CD14-positive monocyte (primary cell): Measurements from ENCODE around the gene USP49. TPM values are rescaled to one million over a fixed set of nuclear protein-coding genes. Genes with fewer than 3 reads are reported as not detected.
A peak's percentile ranks its signal among the peaks of the same experiment; 100 is the strongest.

ENCODE experiments used
- DNase-seq, 3 donors: peaks; one replicate each; pipeline ENCODE4 v3.0.0-alpha.2; 2011 to 2022
- H2AFZ ChIP-seq: 2 replicates; pipeline ENCODE4 v1.6.0; 2012; ENCODE audit warnings: mild to moderate bottlenecking, low read depth, low read length, inconsistent platforms; ENCODE audit not compliant: insufficient read depth, poor library complexity, severe bottlenecking
- H3K27ac ChIP-seq, 2 donors: 1 replicate in 1 of 2; 2 replicates in 1 of 2; pipeline ENCODE4 v1.5.1; 2012 to 2013; ENCODE audit warnings: low read length in 2 of 2, control low read depth in 1 of 2, inconsistent platforms in 1 of 2, low read depth in 1 of 2, mild to moderate bottlenecking in 1 of 2
- H3K27me3 ChIP-seq, 2 donors: one replicate each; pipeline versions ENCODE4 v1.6.0 to v1.6.1; 2011 to 2013; ENCODE audit warnings: low read length in 2 of 2; ENCODE audit not compliant: control insufficient read depth in 2 of 2, insufficient read depth in 2 of 2
- H3K36me3 ChIP-seq, 2 donors: replicated peaks in 1 of 2; 1 replicate in 1 of 2; 2 replicates in 1 of 2; pipeline versions ENCODE4 v1.5.1 to v1.6.1; 2012 to 2013; ENCODE audit warnings: low read length in 2 of 2, control low read depth in 1 of 2, inconsistent platforms in 1 of 2, mild to moderate bottlenecking in 1 of 2; ENCODE audit not compliant: insufficient read depth in 2 of 2, control insufficient read depth in 1 of 2
- H3K4me1 ChIP-seq, 2 donors: 1 replicate in 1 of 2; 2 replicates in 1 of 2; pipeline versions ENCODE4 v1.5.1 to v1.6.1; 2012 to 2013; ENCODE audit warnings: low read length in 2 of 2, control low read depth in 1 of 2, inconsistent platforms in 1 of 2, mild to moderate bottlenecking in 1 of 2, moderate library complexity in 1 of 2; ENCODE audit not compliant: insufficient read depth in 2 of 2, control insufficient read depth in 1 of 2
- H3K4me2 ChIP-seq: replicated peaks from 2 replicates; pipeline ENCODE3; 2012; ENCODE audit warnings: low read length, moderate library complexity, mild to moderate bottlenecking; ENCODE audit not compliant: poor library complexity, severe bottlenecking; ENCODE audit errors: extremely low read depth
- H3K4me3 ChIP-seq, 3 experiments: fragments of 200-600 bp in 1 of 3; sonication (generic) in 1 of 3; replicated peaks in 1 of 3; 1 replicate in 2 of 3; 2 replicates in 1 of 3; pipeline ENCODE4 v1.5.1; 2011 to 2013; ENCODE audit warnings: low read length in 3 of 3, mild to moderate bottlenecking in 3 of 3, control low read depth in 2 of 3, low read depth in 2 of 3, inconsistent platforms in 1 of 3, moderate library complexity in 1 of 3
- H3K79me2 ChIP-seq: 2 replicates; pipeline ENCODE4 v1.6.0; 2012; ENCODE audit warnings: mild to moderate bottlenecking, control low read depth, inconsistent platforms, low read length, moderate library complexity; ENCODE audit not compliant: insufficient read depth
- H3K9ac ChIP-seq: 2 replicates; pipeline ENCODE4 v1.6.0; 2017; ENCODE audit warnings: low read length, mild to moderate bottlenecking; ENCODE audit not compliant: insufficient read depth, poor library complexity, severe bottlenecking
- H3K9me3 ChIP-seq, 2 donors: replicated peaks in 1 of 2; 1 replicate in 1 of 2; 2 replicates in 1 of 2; pipeline versions ENCODE4 v1.5.1 to v1.6.1; 2012 to 2013; ENCODE audit warnings: low read length in 2 of 2, control low read depth in 1 of 2; ENCODE audit not compliant: control insufficient read depth in 1 of 2, insufficient read depth in 1 of 2
- H4K20me1 ChIP-seq: 2 replicates; pipeline ENCODE4 v1.6.0; 2012; ENCODE audit warnings: mild to moderate bottlenecking, low read length, control low read depth, moderate library complexity; ENCODE audit not compliant: insufficient read depth
- H3K27ac Mint-ChIP-seq, 7 donors: one replicate each; pipeline ENCODE4 v1.8.0; 2020; ENCODE audit warnings: mild to moderate bottlenecking in 7 of 7, mixed read lengths in 7 of 7, moderate library complexity in 6 of 7, inconsistent platforms in 2 of 7
- H3K27me3 Mint-ChIP-seq, 3 donors: one replicate each; pipeline ENCODE4 v1.8.0; 2021 to 2022; ENCODE audit warnings: low read depth in 3 of 3, mild to moderate bottlenecking in 3 of 3, mixed read lengths in 3 of 3, moderate library complexity in 3 of 3, inconsistent platforms in 1 of 3
- H3K36me3 Mint-ChIP-seq, 2 donors: one replicate each; pipeline ENCODE4 v1.8.0; 2020; ENCODE audit warnings: mixed read lengths in 2 of 2, inconsistent platforms in 1 of 2, mild to moderate bottlenecking in 1 of 2
- H3K4me1 Mint-ChIP-seq: one replicate; pipeline ENCODE4 v1.8.0; 2020; ENCODE audit warnings: mild to moderate bottlenecking, mixed read lengths
- H3K4me3 Mint-ChIP-seq, 2 donors: one replicate each; pipeline ENCODE4 v1.8.0; 2020; ENCODE audit warnings: mild to moderate bottlenecking in 2 of 2, mixed read lengths in 2 of 2, moderate library complexity in 1 of 2
- H3K9me3 Mint-ChIP-seq, 7 donors: one replicate each; pipeline ENCODE4 v1.8.0; 2020 to 2022; ENCODE audit warnings: mixed read lengths in 7 of 7, mild to moderate bottlenecking in 6 of 7, moderate library complexity in 6 of 7, inconsistent platforms in 2 of 7
- WGBS: methylation state at CpG from one replicate; pipeline ENCODE4 v1.1.5; 2013; ENCODE audit warnings: missing lambda C conversion rate; ENCODE audit not compliant: insufficient coverage; 5-methylcytosine and 5-hydroxymethylcytosine counted together
- intact Hi-C, 2 donors: fragments of 100-400 bp; cut with micrococcal nuclease; formaldehyde crosslinking; loops; one replicate each; pipeline versions ENCODE4 v1.15.0 to v1.15.1; 2023
- polyA plus RNA-seq, 3 donors: library from polyadenylated mRNA; depleted of rRNA in 1 of 3; unstranded in 2 of 3; stranded (reverse) in 1 of 3; fragments of 300-500 nt in 2 of 3; fragments of >200 nt in 1 of 3; fragmentation: Illumina TruSeq in 2 of 3; gene quantifications; 1 replicate in 2 of 3; 2 replicates in 1 of 3; pipeline ENCODE4 v1.2.3, GENCODE V29; 2012 to 2021
- TF ChIP-seq, protein P1 (sequence below): fragments of 200-600 bp; IDR thresholded peaks from one replicate; pipeline ENCODE4 v1.8.0; 2022; ENCODE audit warnings: antibody characterized with exemption, mild to moderate bottlenecking

Gene USP49
- polyA plus RNA-seq, 3 donors, result 0.08 to 4.8 (median 0.37) TPM

DNA sequence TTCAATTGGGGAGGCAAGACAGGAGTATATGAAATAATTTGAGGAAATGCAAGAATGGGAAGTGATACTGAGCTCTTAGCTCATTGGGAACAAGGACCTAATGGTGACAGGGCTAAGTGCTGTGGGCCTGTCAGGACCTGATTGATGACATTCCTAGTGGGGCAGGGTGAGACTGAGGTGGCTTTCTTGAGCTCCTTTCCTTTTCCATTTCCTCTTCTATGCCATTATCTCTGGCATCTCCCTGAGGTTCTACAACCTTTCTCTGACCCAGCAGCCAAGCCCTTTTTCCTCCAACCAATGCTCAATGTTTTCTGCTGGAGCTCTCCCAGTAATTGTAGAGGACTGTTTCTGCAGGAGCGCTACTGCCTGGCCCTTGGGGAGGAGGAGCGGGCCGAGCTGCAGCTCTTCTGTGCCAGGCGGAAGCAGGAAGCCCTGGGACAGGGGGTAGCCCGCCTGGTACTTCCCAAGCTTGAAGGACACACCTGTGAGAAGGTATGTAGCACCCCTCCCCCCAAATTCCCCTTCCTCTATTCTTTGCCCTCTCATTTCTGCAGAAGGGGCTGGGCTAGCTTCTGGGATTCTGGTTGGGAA is 110.5 kb downstream of the USP49 start:
- Mint-ChIP-seq H3K9me3 (no peaks in the 10 kb centered on the region), H3K27ac (peak overlapping the region; percentile 76 to 88 (median 82)), H3K4me1 (peaks cover 47% of the 10 kb centered on the region), H3K27me3 (peaks cover 3 to 13% (median 8%) of the 10 kb centered on the region in 3 donors), H3K36me3 (peaks cover 8 to 9% of the 10 kb centered on the region in 2 donors), H3K4me3 (peak overlapping the region; percentile 36 to 42)
- Histone ChIP-seq H3K36me3 (peaks cover 7 to 8% of the 10 kb centered on the region in 2 donors), H2AFZ (no peak overlapping the region), H3K4me2 (peak overlapping the region; percentile 95), H3K27me3 (peaks cover 0 to 3% of the 10 kb centered on the region in 2 donors), H3K9ac (no peak overlapping the region), H3K4me3 (peak overlapping the region in 1 of 3 experiments; percentile 99), H3K9me3 (no peaks in the 10 kb centered on the region), H3K27ac (peak overlapping the region; percentile 26 to 58), H4K20me1 (peaks cover 18% of the 10 kb centered on the region), H3K4me1 (peaks cover 41 to 78% of the 10 kb centered on the region in 2 donors), H3K79me2 (peaks cover 20% of the 10 kb centered on the region)
- 100% methylated on average over 1 of the region's 5 CpGs for WGBS
- intact Hi-C loops, result loop anchor here (5.0 to 10.0 kb wide), 7 partner anchors 47 to 430 kb away; partner anchors contain the start of genes USP49 (in 2 of the 2), BYSL (in 1 of the 2), MED20 (in 1 of the 2) and MRPS10 (in 1 of the 2)
- TF ChIP-seq, protein P1, sequence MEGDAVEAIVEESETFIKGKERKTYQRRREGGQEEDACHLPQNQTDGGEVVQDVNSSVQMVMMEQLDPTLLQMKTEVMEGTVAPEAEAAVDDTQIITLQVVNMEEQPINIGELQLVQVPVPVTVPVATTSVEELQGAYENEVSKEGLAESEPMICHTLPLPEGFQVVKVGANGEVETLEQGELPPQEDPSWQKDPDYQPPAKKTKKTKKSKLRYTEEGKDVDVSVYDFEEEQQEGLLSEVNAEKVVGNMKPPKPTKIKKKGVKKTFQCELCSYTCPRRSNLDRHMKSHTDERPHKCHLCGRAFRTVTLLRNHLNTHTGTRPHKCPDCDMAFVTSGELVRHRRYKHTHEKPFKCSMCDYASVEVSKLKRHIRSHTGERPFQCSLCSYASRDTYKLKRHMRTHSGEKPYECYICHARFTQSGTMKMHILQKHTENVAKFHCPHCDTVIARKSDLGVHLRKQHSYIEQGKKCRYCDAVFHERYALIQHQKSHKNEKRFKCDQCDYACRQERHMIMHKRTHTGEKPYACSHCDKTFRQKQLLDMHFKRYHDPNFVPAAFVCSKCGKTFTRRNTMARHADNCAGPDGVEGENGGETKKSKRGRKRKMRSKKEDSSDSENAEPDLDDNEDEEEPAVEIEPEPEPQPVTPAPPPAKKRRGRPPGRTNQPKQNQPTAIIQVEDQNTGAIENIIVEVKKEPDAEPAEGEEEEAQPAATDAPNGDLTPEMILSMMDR, result no peak
- DNase-seq, result peak; percentile 63 to 84 (median 82)

DNA sequence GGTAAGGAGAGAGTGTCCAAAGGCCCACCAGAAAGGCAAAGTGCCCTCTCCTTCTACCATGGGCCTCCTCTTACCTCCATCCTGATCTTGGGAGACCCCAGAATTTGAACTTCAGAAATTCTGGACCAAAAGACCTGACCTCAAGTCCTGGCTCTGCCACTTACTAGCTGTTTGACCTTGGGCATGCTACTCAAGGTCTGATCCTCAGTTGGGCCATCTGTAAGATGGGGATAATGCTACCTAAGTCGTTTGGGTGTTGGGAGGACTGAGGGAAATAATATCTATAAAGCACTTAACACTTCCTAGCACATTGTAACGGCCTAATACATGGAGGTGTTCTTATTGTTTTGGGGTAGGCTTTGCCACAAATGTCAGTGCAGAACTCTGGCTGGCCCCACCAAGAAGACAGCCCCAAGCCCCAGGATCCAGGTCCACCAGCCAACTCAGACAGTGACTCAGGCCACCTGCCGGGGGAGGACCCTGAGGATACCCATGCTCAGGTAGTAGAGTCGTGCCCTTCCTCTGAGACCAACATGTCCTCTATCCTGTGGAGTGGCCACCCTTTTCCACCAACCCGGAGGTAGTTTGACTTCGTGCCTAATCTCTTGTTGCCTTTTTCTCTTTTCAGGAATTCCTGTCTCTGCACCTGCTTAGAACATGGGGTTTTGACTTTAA is 111.9 kb downstream of the USP49 start:
- peaks cover 53 to 77% of the 10 kb centered on the region in 2 donors for H3K4me1 ChIP-seq
- Mint-ChIP-seq H3K4me3 (no peak overlapping the region), H3K27me3 (peaks cover 3 to 13% (median 8%) of the 10 kb centered on the region in 3 donors), H3K4me1 (peaks cover 51% of the 10 kb centered on the region), H3K27ac (peak overlapping the region in 1 of 7 donors; percentile 10), H3K36me3 (no peaks in the 10 kb centered on the region), H3K9me3 (no peaks in the 10 kb centered on the region)
- no peak overlapping the region for H3K9ac ChIP-seq
- peaks cover 13% of the 10 kb centered on the region for H4K20me1 ChIP-seq
- H2AFZ ChIP-seq, result no peak overlapping the region
- WGBS, result 95% methylated on average over 3 of the region's 6 CpGs
- intact Hi-C loops, result loop anchor here (5.0 to 10.0 kb wide), 4 partner anchors 46 to 432 kb away; partner anchors contain the start of genes MRPS10 (in 1 of the 2), TFEB (in 1 of the 2) and USP49 (in 1 of the 2)
- DNase-seq, result no peak
- no peak overlapping the region for H3K4me2 ChIP-seq
- H3K4me3 ChIP-seq, result no peak overlapping the region
- H3K36me3 ChIP-seq, result no peaks in the 10 kb centered on the region
- no peak overlapping the region for H3K27ac ChIP-seq
- peaks cover 0 to 3% of the 10 kb centered on the region in 2 donors for H3K27me3 ChIP-seq
- no peaks in the 10 kb centered on the region for H3K9me3 ChIP-seq
- H3K79me2 ChIP-seq, result peaks cover 18% of the 10 kb centered on the region
- TF ChIP-seq, protein P1, result no peak
